HEK293 (cell line): ENCODE measurements around the gene MFSD11.

Source experiments
- GLIS1 ChIP-seq: fragments of 450-650 bp; formaldehyde crosslinking; IDR thresholded peaks from 2 replicates; pipeline ENCODE4 v1.5.1; 2016; ENCODE audit warnings: missing biosample characterization, missing genetic modification characterization
- TCF7L2 ChIP-seq: IDR thresholded peaks from 2 replicates; pipeline ENCODE4 v1.6.1; 2011; ENCODE audit warnings: low read depth, mild to moderate bottlenecking, inconsistent platforms, low read length, moderate library complexity, borderline replicate concordance
- ZBTB26 ChIP-seq: fragments of 450-650 bp; formaldehyde crosslinking; optimal IDR thresholded peaks from 2 replicates; pipeline ENCODE3; 2016; ENCODE audit warnings: missing biosample characterization, mild to moderate bottlenecking, missing genetic modification characterization
- ZNF513 ChIP-seq: fragments of 450-650 bp; IDR thresholded peaks from 2 replicates; pipeline ENCODE4 v1.5.1; 2018; ENCODE audit warnings: missing biosample characterization, missing genetic modification characterization
- ZNF580 ChIP-seq: fragments of 450-650 bp; formaldehyde crosslinking; IDR thresholded peaks from 2 replicates; pipeline ENCODE4 v1.5.1; 2016; ENCODE audit warnings: missing biosample characterization, missing genetic modification characterization
- ZNF660 ChIP-seq: fragments of 450-650 bp; IDR thresholded peaks from 2 replicates; pipeline ENCODE4 v1.5.1; 2018; ENCODE audit warnings: missing biosample characterization, mild to moderate bottlenecking, missing genetic modification characterization
- TF ChIP-seq, protein P1 (sequence below): fragments of 450-650 bp; formaldehyde crosslinking; IDR thresholded peaks from 2 replicates; pipeline ENCODE4 v1.5.1; 2016; ENCODE audit warnings: missing biosample characterization, missing genetic modification characterization
- TF ChIP-seq, protein P2 (sequence below): fragments of 450-650 bp; IDR thresholded peaks from 2 replicates; pipeline ENCODE4 v1.5.1; 2018; ENCODE audit warnings: missing biosample characterization, mild to moderate bottlenecking, missing genetic modification characterization
- TF ChIP-seq, protein P3 (sequence below): fragments of 450-650 bp; formaldehyde crosslinking; IDR thresholded peaks from 2 replicates; pipeline ENCODE4 v1.5.1; 2017; ENCODE audit warnings: missing biosample characterization, missing genetic modification characterization
- TF ChIP-seq, protein P4 (sequence below): fragments of 450-650 bp; formaldehyde crosslinking; IDR thresholded peaks from 2 replicates; pipeline ENCODE4 v1.5.1; 2017; ENCODE audit warnings: missing biosample characterization, mild to moderate bottlenecking, missing genetic modification characterization, moderate library complexity

DNA sequence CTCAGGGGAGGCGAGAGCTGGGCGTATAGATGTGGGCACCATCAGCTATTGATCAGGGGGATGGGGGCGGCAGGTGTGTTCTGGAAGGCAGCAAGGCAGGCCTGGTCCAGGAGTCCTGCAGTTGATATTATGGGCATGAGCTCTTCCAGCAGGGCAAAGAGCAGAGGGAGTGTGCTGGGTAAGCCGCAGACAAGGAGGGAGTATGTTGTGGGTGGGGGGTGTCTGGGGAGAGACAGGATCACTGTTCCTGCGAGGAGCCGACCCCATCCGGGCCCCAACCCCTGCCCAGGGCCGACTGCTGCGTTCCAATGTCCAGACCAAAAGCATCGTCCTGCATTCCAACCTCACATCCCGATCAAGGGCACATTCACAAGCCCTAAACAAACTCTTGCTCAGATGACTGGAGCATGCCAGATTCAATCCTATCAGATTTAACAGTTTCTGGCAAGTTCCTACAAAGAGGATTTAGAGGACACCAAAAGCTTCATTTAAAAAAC, 36.4 kb upstream of the MFSD11 start:
- TF ChIP-seq, protein P1, sequence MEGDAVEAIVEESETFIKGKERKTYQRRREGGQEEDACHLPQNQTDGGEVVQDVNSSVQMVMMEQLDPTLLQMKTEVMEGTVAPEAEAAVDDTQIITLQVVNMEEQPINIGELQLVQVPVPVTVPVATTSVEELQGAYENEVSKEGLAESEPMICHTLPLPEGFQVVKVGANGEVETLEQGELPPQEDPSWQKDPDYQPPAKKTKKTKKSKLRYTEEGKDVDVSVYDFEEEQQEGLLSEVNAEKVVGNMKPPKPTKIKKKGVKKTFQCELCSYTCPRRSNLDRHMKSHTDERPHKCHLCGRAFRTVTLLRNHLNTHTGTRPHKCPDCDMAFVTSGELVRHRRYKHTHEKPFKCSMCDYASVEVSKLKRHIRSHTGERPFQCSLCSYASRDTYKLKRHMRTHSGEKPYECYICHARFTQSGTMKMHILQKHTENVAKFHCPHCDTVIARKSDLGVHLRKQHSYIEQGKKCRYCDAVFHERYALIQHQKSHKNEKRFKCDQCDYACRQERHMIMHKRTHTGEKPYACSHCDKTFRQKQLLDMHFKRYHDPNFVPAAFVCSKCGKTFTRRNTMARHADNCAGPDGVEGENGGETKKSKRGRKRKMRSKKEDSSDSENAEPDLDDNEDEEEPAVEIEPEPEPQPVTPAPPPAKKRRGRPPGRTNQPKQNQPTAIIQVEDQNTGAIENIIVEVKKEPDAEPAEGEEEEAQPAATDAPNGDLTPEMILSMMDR: no peak
- no peak for TF ChIP-seq ZNF513 (tag by site-specific recombination)
- TF ChIP-seq ZNF660 (tag by site-specific recombination): no peak
- TF ChIP-seq ZBTB26: no peak
- no peak for TF ChIP-seq GLIS1 (tag by site-specific recombination)
- TF ChIP-seq ZNF580 (tag by site-specific recombination): no peak
- no peak for TF ChIP-seq TCF7L2
- TF ChIP-seq, protein P2, sequence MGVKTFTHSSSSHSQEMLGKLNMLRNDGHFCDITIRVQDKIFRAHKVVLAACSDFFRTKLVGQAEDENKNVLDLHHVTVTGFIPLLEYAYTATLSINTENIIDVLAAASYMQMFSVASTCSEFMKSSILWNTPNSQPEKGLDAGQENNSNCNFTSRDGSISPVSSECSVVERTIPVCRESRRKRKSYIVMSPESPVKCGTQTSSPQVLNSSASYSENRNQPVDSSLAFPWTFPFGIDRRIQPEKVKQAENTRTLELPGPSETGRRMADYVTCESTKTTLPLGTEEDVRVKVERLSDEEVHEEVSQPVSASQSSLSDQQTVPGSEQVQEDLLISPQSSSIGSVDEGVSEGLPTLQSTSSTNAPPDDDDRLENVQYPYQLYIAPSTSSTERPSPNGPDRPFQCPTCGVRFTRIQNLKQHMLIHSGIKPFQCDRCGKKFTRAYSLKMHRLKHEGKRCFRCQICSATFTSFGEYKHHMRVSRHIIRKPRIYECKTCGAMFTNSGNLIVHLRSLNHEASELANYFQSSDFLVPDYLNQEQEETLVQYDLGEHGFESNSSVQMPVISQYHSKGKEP (tag by site-specific recombination): no peak
- TF ChIP-seq, protein P3, sequence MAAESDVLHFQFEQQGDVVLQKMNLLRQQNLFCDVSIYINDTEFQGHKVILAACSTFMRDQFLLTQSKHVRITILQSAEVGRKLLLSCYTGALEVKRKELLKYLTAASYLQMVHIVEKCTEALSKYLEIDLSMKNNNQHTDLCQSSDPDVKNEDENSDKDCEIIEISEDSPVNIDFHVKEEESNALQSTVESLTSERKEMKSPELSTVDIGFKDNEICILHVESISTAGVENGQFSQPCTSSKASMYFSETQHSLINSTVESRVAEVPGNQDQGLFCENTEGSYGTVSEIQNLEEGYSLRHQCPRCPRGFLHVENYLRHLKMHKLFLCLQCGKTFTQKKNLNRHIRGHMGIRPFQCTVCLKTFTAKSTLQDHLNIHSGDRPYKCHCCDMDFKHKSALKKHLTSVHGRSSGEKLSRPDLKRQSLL: no peak
- TF ChIP-seq, protein P4, sequence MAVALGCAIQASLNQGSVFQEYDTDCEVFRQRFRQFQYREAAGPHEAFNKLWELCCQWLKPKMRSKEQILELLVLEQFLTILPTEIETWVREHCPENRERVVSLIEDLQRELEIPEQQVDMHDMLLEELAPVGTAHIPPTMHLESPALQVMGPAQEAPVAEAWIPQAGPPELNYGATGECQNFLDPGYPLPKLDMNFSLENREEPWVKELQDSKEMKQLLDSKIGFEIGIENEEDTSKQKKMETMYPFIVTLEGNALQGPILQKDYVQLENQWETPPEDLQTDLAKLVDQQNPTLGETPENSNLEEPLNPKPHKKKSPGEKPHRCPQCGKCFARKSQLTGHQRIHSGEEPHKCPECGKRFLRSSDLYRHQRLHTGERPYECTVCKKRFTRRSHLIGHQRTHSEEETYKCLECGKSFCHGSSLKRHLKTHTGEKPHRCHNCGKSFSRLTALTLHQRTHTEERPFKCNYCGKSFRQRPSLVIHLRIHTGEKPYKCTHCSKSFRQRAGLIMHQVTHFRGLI (tag by site-specific recombination): no peak
